ENCODE measurements around the gene DNM2. TPM values are rescaled to one million over a fixed set of nuclear protein-coding genes. Genes with fewer than 3 reads are reported as not detected.
A peak's percentile ranks its signal among the peaks of the same experiment; 100 is the strongest.

Gene DNM2
- total RNA-seq, 1 experiment from 2014 or later, result 131 TPM

DNA sequence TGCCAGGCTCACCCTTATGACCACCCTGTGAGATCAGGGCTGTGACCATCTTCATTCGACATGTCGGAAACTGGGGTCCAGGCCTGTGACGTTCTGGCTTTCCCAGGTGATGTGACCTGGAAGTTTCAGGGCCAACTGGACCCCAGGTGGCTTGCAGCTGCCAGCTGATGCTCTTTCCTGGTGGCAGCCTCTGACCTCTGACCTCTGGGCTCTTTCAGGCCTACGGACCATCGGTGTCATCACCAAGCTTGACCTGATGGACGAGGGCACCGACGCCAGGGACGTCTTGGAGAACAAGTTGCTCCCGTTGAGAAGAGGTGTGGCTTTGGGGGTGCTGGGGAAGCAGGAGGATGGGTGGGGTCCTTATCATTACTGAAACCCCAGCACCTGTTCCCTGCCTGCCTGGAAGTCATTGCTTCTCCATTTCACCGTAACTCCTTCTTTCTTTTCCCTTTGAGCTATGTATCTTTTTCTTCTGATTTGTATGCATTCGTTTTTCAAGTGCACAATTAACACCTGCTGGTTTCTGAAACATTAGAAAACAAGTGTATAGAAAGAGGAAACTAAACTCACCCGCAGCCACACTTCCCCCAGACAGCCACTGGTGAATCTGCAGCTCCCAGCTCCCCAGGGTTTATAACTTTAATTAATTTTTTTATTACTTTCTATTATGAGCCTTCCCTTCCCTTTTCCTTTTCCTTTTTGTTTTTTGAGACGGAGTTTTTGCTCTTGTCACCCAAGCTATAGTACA is 59.2 kb downstream of the DNM2 start:
- POLR2A ChIA-PET, result no interaction called here

GRCh38 chr19:10780368-10780767 is 62.5 kb downstream of the DNM2 start:
- Mint-ChIP-seq H3K4me3 (no peak overlapping the region), H3K27ac (peak overlapping the region; percentile 63), H3K36me3 (peaks cover 56% of the 10 kb centered on the region), H3K9me3 (no peaks in the 10 kb centered on the region), H3K27me3 (ENCODE audit: low read depth) (no peaks in the 10 kb centered on the region), H3K4me1 (no peaks in the 10 kb centered on the region)
- ATAC-seq, result no peak
- TF ChIP-seq FOXP1 (CRISPR knock-in tag; IDR thresholded peaks at IDR 0.05; ENCODE audit: borderline replicate concordance), result no peak
- TF ChIP-seq ZSCAN18 (CRISPR knock-in tag; IDR thresholded peaks at IDR 0.05), result no peak
- TF ChIP-seq ZNF671 (CRISPR knock-in tag; IDR thresholded peaks at IDR 0.05), result no peak
- no peak for TF ChIP-seq PRRX2 (CRISPR knock-in tag; IDR thresholded peaks at IDR 0.05)
- no peak for TF ChIP-seq EMX1 (CRISPR knock-in tag; IDR thresholded peaks at IDR 0.05)
- TF ChIP-seq MXD4 (CRISPR knock-in tag; IDR thresholded peaks at IDR 0.05; ENCODE audit: borderline replicate concordance), result no peak
- TF ChIP-seq GTF2I (CRISPR knock-in tag; conservative IDR thresholded peaks at IDR 0.05), result no peak
- TF ChIP-seq TP53 (CRISPR knock-in tag; IDR thresholded peaks at IDR 0.05), result no peak
- no peak for TF ChIP-seq FOXK1 (CRISPR knock-in tag; IDR thresholded peaks at IDR 0.05)
- TF ChIP-seq NFE2L1 (CRISPR knock-in tag; IDR thresholded peaks at IDR 0.05), result no peak
- TF ChIP-seq STAT6 (CRISPR knock-in tag; conservative IDR thresholded peaks at IDR 0.05; ENCODE audit: low read depth), result no peak
- no peak for TF ChIP-seq ZNF423 (CRISPR knock-in tag; IDR thresholded peaks at IDR 0.05)
- TF ChIP-seq SP1 (CRISPR knock-in tag; conservative IDR thresholded peaks at IDR 0.05), result no peak
- no peak for TF ChIP-seq SMAD4 (CRISPR knock-in tag; IDR thresholded peaks at IDR 0.05)
- no peak for TF ChIP-seq NFYB (CRISPR knock-in tag; conservative IDR thresholded peaks at IDR 0.05; ENCODE audit: low read depth)
- no peak for TF ChIP-seq ZNF219 (CRISPR knock-in tag; IDR thresholded peaks at IDR 0.05; ENCODE audit: borderline replicate concordance)
- no peak for TF ChIP-seq ESRRA (CRISPR knock-in tag; IDR thresholded peaks at IDR 0.05; ENCODE audit: borderline replicate concordance)
- ChIA-PET POLR2A (no interaction called here), CTCF (interaction anchor here (1.3 kb wide), 1 partner anchor 84 kb away, joined by 5 read pairs; no protein-coding TSS in a partner anchor)
- no peak for DNase-seq (ENCODE audit: low spot score)

More for the DNA sequence above, 59.2 kb downstream of the DNM2 start:
- H3K27me3 Mint-ChIP-seq (ENCODE audit: low read depth), result no peaks in the 10 kb centered on the region
- CTCF ChIA-PET, result interaction anchor here (0.9 to 1.2 kb wide), 2 partner anchors 59 to 60 kb away, joined by 3 to 4 read pairs; partner anchors contain the start of genes DNM2 and TMED1
- H3K36me3 Mint-ChIP-seq, result peaks cover 54% of the 10 kb centered on the region
- no peak overlapping the region; the same call in 1 of the 2 replicates for H3K27ac Mint-ChIP-seq
- H3K4me3 Mint-ChIP-seq, result no peak overlapping the region
- H3K4me1 Mint-ChIP-seq, result no peaks in the 10 kb centered on the region
- H3K9me3 Mint-ChIP-seq, result no peaks in the 10 kb centered on the region
- ATAC-seq, result no peak
- TF ChIP-seq CREM (CRISPR knock-in tag; IDR thresholded peaks at IDR 0.05) (no peak), SP1 (CRISPR knock-in tag; conservative IDR thresholded peaks at IDR 0.05) (no peak), TCF7 (CRISPR knock-in tag; IDR thresholded peaks at IDR 0.05; ENCODE audit: low read depth) (no peak), JUN (CRISPR knock-in tag; IDR thresholded peaks at IDR 0.05) (no peak), E2F4 (CRISPR knock-in tag; IDR thresholded peaks at IDR 0.05; ENCODE audit: borderline replicate concordance, low read depth) (no peak), NR1H2 (CRISPR knock-in tag; IDR thresholded peaks at IDR 0.05) (no peak), NFATC4 (CRISPR knock-in tag; IDR thresholded peaks at IDR 0.05) (no peak), ZNF512 (CRISPR knock-in tag; IDR thresholded peaks at IDR 0.05; ENCODE audit: borderline replicate concordance) (no peak)
- TF ChIP-seq, protein P1, sequence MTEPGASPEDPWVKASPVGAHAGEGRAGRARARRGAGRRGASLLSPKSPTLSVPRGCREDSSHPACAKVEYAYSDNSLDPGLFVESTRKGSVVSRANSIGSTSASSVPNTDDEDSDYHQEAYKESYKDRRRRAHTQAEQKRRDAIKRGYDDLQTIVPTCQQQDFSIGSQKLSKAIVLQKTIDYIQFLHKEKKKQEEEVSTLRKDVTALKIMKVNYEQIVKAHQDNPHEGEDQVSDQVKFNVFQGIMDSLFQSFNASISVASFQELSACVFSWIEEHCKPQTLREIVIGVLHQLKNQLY (CRISPR knock-in tag; IDR thresholded peaks at IDR 0.05), result no peak
- DNase-seq (ENCODE audit: low spot score), result no peak

Measured in WTC11 (cell line).